CD4-positive, alpha-beta T cell treated with Interleukin-4 for 4 hours (primary cell): ENCODE data around the gene CLASRP.

ENCODE experiments used
- DNase-seq: peaks from one replicate; pipeline ENCODE4 v3.0.0-alpha.2; 2020

CLASRP gene

GRCh38 chr19:45021971-45022370 is 16.9 kb upstream of the CLASRP start:
- DNase-seq = no peak

- DNase-seq = no peak
Observed at GRCh38 chr19:45023048-45023447, 15.8 kb upstream of the CLASRP start.

GRCh38 chr19:45025264-45025663 is 13.6 kb upstream of the CLASRP start:
- no peak for DNase-seq

GRCh38 chr19:45027371-45027770 is 11.5 kb upstream of the CLASRP start:
- DNase-seq = no peak

GRCh38 chr19:45030825-45031224 is 8.0 kb upstream of the CLASRP start:
- no peak for DNase-seq

- no peak for DNase-seq
Observed at GRCh38 chr19:45032421-45032820, 6.4 kb upstream of the CLASRP start.

GRCh38 chr19:45035755-45036154 is 3.1 kb upstream of the CLASRP start:
- DNase-seq = no peak

- no peak for DNase-seq
Observed at GRCh38 chr19:45037393-45038169, 1.3 kb upstream of the CLASRP start.

- DNase-seq = peak; percentile 2
Observed at GRCh38 chr19:45040059-45040771, 1.4 kb downstream of the CLASRP start.

GRCh38 chr19:45041125-45041524 is 2.3 kb downstream of the CLASRP start:
- no peak for DNase-seq

GRCh38 chr19:45045671-45046353 is 7.0 kb downstream of the CLASRP start:
- no peak for DNase-seq

GRCh38 chr19:45046355-45046754 is 7.5 kb downstream of the CLASRP start:
- DNase-seq = no peak

- no peak for DNase-seq
Observed at GRCh38 chr19:45047188-45047797, 8.4 kb downstream of the CLASRP start.

GRCh38 chr19:45049073-45049736 is 10.4 kb downstream of the CLASRP start:
- no peak for DNase-seq

GRCh38 chr19:45050036-45050435 is 11.2 kb downstream of the CLASRP start:
- no peak for DNase-seq

- DNase-seq = no peak
Observed at GRCh38 chr19:45051929-45052579, 13.2 kb downstream of the CLASRP start.

- no peak for DNase-seq
Observed at GRCh38 chr19:45056831-45057230, 18.0 kb downstream of the CLASRP start.

GRCh38 chr19:45057444-45057843 is 18.6 kb downstream of the CLASRP start:
- DNase-seq = no peak

GRCh38 chr19:45058622-45059159 is 19.8 kb downstream of the CLASRP start:
- DNase-seq = no peak

- DNase-seq = peak; percentile 78
Observed at GRCh38 chr19:45059258-45059965, 20.6 kb downstream of the CLASRP start.

GRCh38 chr19:45061965-45062364 is 23.1 kb downstream of the CLASRP start:
- no peak for DNase-seq
